Measurements from ENCODE around the gene ATP12A.

Gene ATP12A

GRCh38 chr13:24685314-24685713 lies 5.1 kb downstream of the ATP12A start:
- no CpG with 5 or more reads among the region's 6 CpGs for WGBS, 2 donors (ENCODE audit: extremely low coverage in 2 of 2, insufficient read length in 2 of 2, insufficient replicate concordance in 1 of 2)
- DNase-seq (ENCODE audit: low spot score): no peak
- Histone ChIP-seq H3K79me1 (ENCODE audit: low read depth, low read length) (peaks cover 4% of the 10 kb centered on the region), H3K18ac (ENCODE audit: low read length) (no peak overlapping the region), H3K14ac (ENCODE audit: low read length) (no peak overlapping the region), H3K9ac (ENCODE audit: low read depth, low read length, poor library complexity) (no peak overlapping the region), H3K9me3 (replicated peaks in 1 of 2; ENCODE audit: control insufficient read depth in 2 of 2, insufficient read depth in 1 of 2, low read depth in 1 of 2, low read length in 2 of 2) (no peaks in the 10 kb centered on the region), H2BK120ac (ENCODE audit: low read depth, low read length) (no peak overlapping the region), H3K23ac (ENCODE audit: low read depth, low read length, poor library complexity) (no peak overlapping the region), H3K27ac (replicated peaks; ENCODE audit: low read length) (no peak overlapping the region), H3K4me3 (ENCODE audit: low read length in 2 of 2) (no peak overlapping the region), H3K4me2 (ENCODE audit: insufficient read depth, low read length, poor library complexity, severe bottlenecking) (no peak overlapping the region), H2BK5ac (ENCODE audit: low read length) (no peak overlapping the region), H2BK12ac (ENCODE audit: low read length) (no peak overlapping the region), H2AK5ac (ENCODE audit: low read depth, low read length) (no peak overlapping the region), H2AFZ (ENCODE audit: low read length) (peak overlapping the region; percentile 86), H2BK15ac (ENCODE audit: low read length) (no peak overlapping the region), H3K27me3 (ENCODE audit: control insufficient read depth in 3 of 3, insufficient read depth in 3 of 3, low read depth in 1 of 3, low read length in 3 of 3) (peaks cover 2 to 23% (median 19%) of the 10 kb centered on the region in 3 experiments), H4K8ac (ENCODE audit: low read depth, low read length) (no peak overlapping the region), H4K91ac (ENCODE audit: low read depth, low read length, poor library complexity) (no peak overlapping the region), H3K4ac (ENCODE audit: low read length) (no peak overlapping the region), H3K36me3 (replicated peaks in 1 of 2; ENCODE audit: control insufficient read depth in 2 of 2, insufficient read depth in 2 of 2, low read length in 2 of 2) (no peaks in the 10 kb centered on the region), H3K4me1 (ENCODE audit: control insufficient read depth in 2 of 2, insufficient read depth in 1 of 2, low read depth in 1 of 2, low read length in 2 of 2) (peaks cover 10 to 13% of the 10 kb centered on the region in 2 donors)

- Histone ChIP-seq H4K8ac (ENCODE audit: low read depth, low read length) (no peak overlapping the region), H3K23ac (ENCODE audit: low read depth, low read length, poor library complexity) (no peak overlapping the region), H2BK120ac (ENCODE audit: low read depth, low read length) (no peak overlapping the region), H2AFZ (ENCODE audit: low read length) (no peak overlapping the region), H2AK5ac (ENCODE audit: low read depth, low read length) (peak overlapping the region; percentile 25), H3K27ac (replicated peaks; ENCODE audit: low read length) (no peak overlapping the region), H3K14ac (ENCODE audit: low read length) (no peak overlapping the region), H3K9ac (ENCODE audit: low read depth, low read length, poor library complexity) (no peak overlapping the region), H2BK15ac (ENCODE audit: low read length) (no peak overlapping the region), H3K36me3 (replicated peaks in 1 of 2; ENCODE audit: control insufficient read depth in 2 of 2, insufficient read depth in 2 of 2, low read length in 2 of 2) (no peaks in the 10 kb centered on the region), H3K4me2 (ENCODE audit: insufficient read depth, low read length, poor library complexity, severe bottlenecking) (no peak overlapping the region), H3K27me3 (ENCODE audit: control insufficient read depth in 3 of 3, insufficient read depth in 3 of 3, low read depth in 1 of 3, low read length in 3 of 3) (peaks cover 0 to 7% (median 0%) of the 10 kb centered on the region in 3 experiments), H3K79me1 (ENCODE audit: low read depth, low read length) (no peaks in the 10 kb centered on the region), H3K4ac (ENCODE audit: low read length) (no peak overlapping the region), H3K4me3 (ENCODE audit: low read length in 2 of 2) (no peak overlapping the region), H2BK12ac (ENCODE audit: low read length) (no peak overlapping the region), H3K18ac (ENCODE audit: low read length) (no peak overlapping the region), H4K91ac (ENCODE audit: low read depth, low read length, poor library complexity) (no peak overlapping the region), H2BK5ac (ENCODE audit: low read length) (no peak overlapping the region), H3K4me1 (ENCODE audit: control insufficient read depth in 2 of 2, insufficient read depth in 1 of 2, low read depth in 1 of 2, low read length in 2 of 2) (peaks cover 10% of the 10 kb centered on the region in 2 donors), H3K9me3 (replicated peaks in 1 of 2; ENCODE audit: control insufficient read depth in 2 of 2, insufficient read depth in 1 of 2, low read depth in 1 of 2, low read length in 2 of 2) (no peaks in the 10 kb centered on the region)
- DNase-seq (ENCODE audit: low spot score): no peak
- no CpG with 5 or more reads among the region's 7 CpGs for WGBS, 2 donors (ENCODE audit: extremely low coverage in 2 of 2, insufficient read length in 2 of 2, insufficient replicate concordance in 1 of 2)
These were observed 7.4 kb downstream of the ATP12A start for GRCh38 chr13:24687611-24688010.

GRCh38 chr13:24688111-24688510 lies 7.9 kb downstream of the ATP12A start:
- WGBS, 2 donors (ENCODE audit: extremely low coverage in 2 of 2, insufficient read length in 2 of 2, insufficient replicate concordance in 1 of 2): no CpG with 5 or more reads among the region's 10 CpGs
- H3K23ac ChIP-seq (ENCODE audit: low read depth, low read length, poor library complexity): no peak overlapping the region

GRCh38 chr13:24688950-24689349 lies 8.7 kb downstream of the ATP12A start:
- Histone ChIP-seq H3K14ac (ENCODE audit: low read length) (no peak overlapping the region), H3K4me1 (ENCODE audit: control insufficient read depth in 2 of 2, insufficient read depth in 1 of 2, low read depth in 1 of 2, low read length in 2 of 2) (peaks cover 9 to 10% of the 10 kb centered on the region in 2 donors), H4K8ac (ENCODE audit: low read depth, low read length) (no peak overlapping the region), H2AFZ (ENCODE audit: low read length) (no peak overlapping the region), H3K9ac (ENCODE audit: low read depth, low read length, poor library complexity) (no peak overlapping the region), H2BK15ac (ENCODE audit: low read length) (peak overlapping the region; percentile 65), H3K9me3 (replicated peaks in 1 of 2; ENCODE audit: control insufficient read depth in 2 of 2, insufficient read depth in 1 of 2, low read depth in 1 of 2, low read length in 2 of 2) (no peaks in the 10 kb centered on the region), H3K4me2 (ENCODE audit: insufficient read depth, low read length, poor library complexity, severe bottlenecking) (no peak overlapping the region), H2BK120ac (ENCODE audit: low read depth, low read length) (no peak overlapping the region), H3K18ac (ENCODE audit: low read length) (peak overlapping the region; percentile 36), H4K91ac (ENCODE audit: low read depth, low read length, poor library complexity) (no peak overlapping the region), H3K27me3 (ENCODE audit: control insufficient read depth in 3 of 3, insufficient read depth in 3 of 3, low read depth in 1 of 3, low read length in 3 of 3) (peaks cover 0 to 7% (median 0%) of the 10 kb centered on the region in 3 experiments), H3K23ac (ENCODE audit: low read depth, low read length, poor library complexity) (no peak overlapping the region), H3K27ac (replicated peaks; ENCODE audit: low read length) (no peak overlapping the region), H2BK5ac (ENCODE audit: low read length) (no peak overlapping the region), H2BK12ac (ENCODE audit: low read length) (no peak overlapping the region), H3K4me3 (ENCODE audit: low read length in 2 of 2) (no peak overlapping the region), H2AK5ac (ENCODE audit: low read depth, low read length) (peak overlapping the region; percentile 33), H3K36me3 (replicated peaks in 1 of 2; ENCODE audit: control insufficient read depth in 2 of 2, insufficient read depth in 2 of 2, low read length in 2 of 2) (no peaks in the 10 kb centered on the region), H3K4ac (ENCODE audit: low read length) (no peak overlapping the region), H3K79me1 (ENCODE audit: low read depth, low read length) (no peaks in the 10 kb centered on the region)
- no peak for DNase-seq (ENCODE audit: low spot score)
- no CpG with 5 or more reads among the region's 11 CpGs for WGBS, 2 donors (ENCODE audit: extremely low coverage in 2 of 2, insufficient read length in 2 of 2, insufficient replicate concordance in 1 of 2)

More at GRCh38 chr13:24688111-24688510, 7.9 kb downstream of the ATP12A start:
- Histone ChIP-seq H3K4me3 (ENCODE audit: low read length in 2 of 2) (no peak overlapping the region), H3K9me3 (replicated peaks in 1 of 2; ENCODE audit: control insufficient read depth in 2 of 2, insufficient read depth in 1 of 2, low read depth in 1 of 2, low read length in 2 of 2) (no peaks in the 10 kb centered on the region), H3K14ac (ENCODE audit: low read length) (no peak overlapping the region), H3K27me3 (ENCODE audit: control insufficient read depth in 3 of 3, insufficient read depth in 3 of 3, low read depth in 1 of 3, low read length in 3 of 3) (peaks cover 0 to 7% (median 0%) of the 10 kb centered on the region in 3 experiments), H3K4ac (ENCODE audit: low read length) (no peak overlapping the region), H3K4me2 (ENCODE audit: insufficient read depth, low read length, poor library complexity, severe bottlenecking) (no peak overlapping the region), H3K9ac (ENCODE audit: low read depth, low read length, poor library complexity) (no peak overlapping the region), H3K4me1 (ENCODE audit: control insufficient read depth in 2 of 2, insufficient read depth in 1 of 2, low read depth in 1 of 2, low read length in 2 of 2) (peaks cover 10% of the 10 kb centered on the region in 2 donors), H3K36me3 (replicated peaks in 1 of 2; ENCODE audit: control insufficient read depth in 2 of 2, insufficient read depth in 2 of 2, low read length in 2 of 2) (no peaks in the 10 kb centered on the region), H2BK120ac (ENCODE audit: low read depth, low read length) (no peak overlapping the region), H2BK15ac (ENCODE audit: low read length) (no peak overlapping the region), H2BK12ac (ENCODE audit: low read length) (no peak overlapping the region), H2AK5ac (ENCODE audit: low read depth, low read length) (no peak overlapping the region), H3K79me1 (ENCODE audit: low read depth, low read length) (no peaks in the 10 kb centered on the region), H2BK5ac (ENCODE audit: low read length) (no peak overlapping the region), H2AFZ (ENCODE audit: low read length) (no peak overlapping the region), H3K27ac (replicated peaks; ENCODE audit: low read length) (no peak overlapping the region), H3K18ac (ENCODE audit: low read length) (no peak overlapping the region), H4K8ac (ENCODE audit: low read depth, low read length) (no peak overlapping the region), H4K91ac (ENCODE audit: low read depth, low read length, poor library complexity) (no peak overlapping the region)
- no peak for DNase-seq (ENCODE audit: low spot score)
